Neutrophil (primary cell): ENCODE data around the gene L3MBTL4.
"Not testable (repeated sequence)": the region's sequence is repeated elsewhere in the genome, so short reads cannot be mapped to it uniquely, and the experiment has no call there.

Source experiments
- H3K27ac ChIP-seq: fragments of 200-600 bp; sonication (generic); 2 replicates; pipeline ENCODE4 v1.5.1; 2016; ENCODE audit warnings: mild to moderate bottlenecking, moderate library complexity
- H3K27me3 ChIP-seq: fragments of 200-600 bp; sonication (generic); 2 replicates; pipeline ENCODE4 v1.6.0; 2016; ENCODE audit warnings: mild to moderate bottlenecking
- H3K36me3 ChIP-seq: fragments of 200-600 bp; sonication (generic); 2 replicates; pipeline ENCODE4 v1.5.1; 2017
- H3K4me1 ChIP-seq, 2 experiments: fragments of 200-600 bp in 1 of 2; sonication (generic) in 1 of 2; 1 replicate in 1 of 2; 2 replicates in 1 of 2; pipeline versions ENCODE4 v1.5.1 to v1.6.1; 2013 to 2016; ENCODE audit warnings: low read depth in 1 of 2, low read length in 1 of 2, mild to moderate bottlenecking in 1 of 2, moderate library complexity in 1 of 2; ENCODE audit not compliant: control insufficient read depth in 1 of 2, insufficient read depth in 1 of 2
- H3K4me3 ChIP-seq, 2 experiments: fragments of 200-600 bp in 1 of 2; sonication (generic) in 1 of 2; 1 replicate in 1 of 2; 2 replicates in 1 of 2; pipeline ENCODE4 v1.5.1; 2013 to 2016; ENCODE audit warnings: low read depth in 1 of 2, low read length in 1 of 2, mild to moderate bottlenecking in 1 of 2, moderate library complexity in 1 of 2
- H3K9me3 ChIP-seq: fragments of 200-600 bp; sonication (generic); 2 replicates; pipeline ENCODE4 v1.5.1; 2016
- TF ChIP-seq, protein P1 (sequence below): fragments of 200-600 bp; sonication (generic); IDR thresholded peaks from 2 replicates; pipeline ENCODE4 v1.5.1; 2016; ENCODE audit warnings: antibody characterized with exemption

The L3MBTL4 gene

GRCh38 chr18:6284300-6284699, 130.4 kb downstream of the L3MBTL4 start:
- no peak overlapping the region for H3K4me3 ChIP-seq

DNA sequence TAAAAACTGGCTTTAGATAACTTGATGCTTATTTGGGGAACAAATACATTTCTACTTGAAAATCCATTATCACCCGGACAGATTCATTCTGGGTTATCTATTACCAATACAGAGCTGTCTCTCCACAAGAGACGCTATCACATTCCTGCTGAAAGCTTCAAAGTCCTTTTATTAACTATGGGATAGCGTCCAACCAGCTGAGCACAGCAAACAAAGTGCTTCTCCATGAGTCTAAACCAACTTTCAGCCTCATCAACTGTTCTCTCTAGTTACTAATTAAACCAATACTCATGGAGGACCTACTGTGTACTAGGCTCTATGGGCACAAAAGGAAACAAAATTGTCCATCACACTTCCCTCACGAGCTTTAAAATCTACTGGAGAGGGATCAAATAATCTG, 132.8 kb downstream of the L3MBTL4 start:
- TF ChIP-seq, protein P1, sequence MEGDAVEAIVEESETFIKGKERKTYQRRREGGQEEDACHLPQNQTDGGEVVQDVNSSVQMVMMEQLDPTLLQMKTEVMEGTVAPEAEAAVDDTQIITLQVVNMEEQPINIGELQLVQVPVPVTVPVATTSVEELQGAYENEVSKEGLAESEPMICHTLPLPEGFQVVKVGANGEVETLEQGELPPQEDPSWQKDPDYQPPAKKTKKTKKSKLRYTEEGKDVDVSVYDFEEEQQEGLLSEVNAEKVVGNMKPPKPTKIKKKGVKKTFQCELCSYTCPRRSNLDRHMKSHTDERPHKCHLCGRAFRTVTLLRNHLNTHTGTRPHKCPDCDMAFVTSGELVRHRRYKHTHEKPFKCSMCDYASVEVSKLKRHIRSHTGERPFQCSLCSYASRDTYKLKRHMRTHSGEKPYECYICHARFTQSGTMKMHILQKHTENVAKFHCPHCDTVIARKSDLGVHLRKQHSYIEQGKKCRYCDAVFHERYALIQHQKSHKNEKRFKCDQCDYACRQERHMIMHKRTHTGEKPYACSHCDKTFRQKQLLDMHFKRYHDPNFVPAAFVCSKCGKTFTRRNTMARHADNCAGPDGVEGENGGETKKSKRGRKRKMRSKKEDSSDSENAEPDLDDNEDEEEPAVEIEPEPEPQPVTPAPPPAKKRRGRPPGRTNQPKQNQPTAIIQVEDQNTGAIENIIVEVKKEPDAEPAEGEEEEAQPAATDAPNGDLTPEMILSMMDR = no peak
- no peaks in the 10 kb centered on the region for H3K9me3 ChIP-seq
- H3K4me3 ChIP-seq = no peak overlapping the region
- H3K4me1 ChIP-seq = no peaks in the 10 kb centered on the region
- H3K27me3 ChIP-seq = no peaks in the 10 kb centered on the region
- H3K27ac ChIP-seq = no peak overlapping the region
- no peaks in the 10 kb centered on the region for H3K36me3 ChIP-seq

More at GRCh38 chr18:6284300-6284699, 130.4 kb downstream of the L3MBTL4 start:
- TF ChIP-seq, protein P1 = no peak
- no peaks in the 10 kb centered on the region for H3K27me3 ChIP-seq
- H3K36me3 ChIP-seq = no peaks in the 10 kb centered on the region
- H3K4me1 ChIP-seq = no peaks in the 10 kb centered on the region
- H3K9me3 ChIP-seq = no peaks in the 10 kb centered on the region
- H3K27ac ChIP-seq = no peak overlapping the region

- no peaks in the 10 kb centered on the region for H3K9me3 ChIP-seq
- no peaks in the 10 kb centered on the region for H3K4me1 ChIP-seq
- no peak overlapping the region for H3K27ac ChIP-seq
- no peak overlapping the region for H3K4me3 ChIP-seq
- TF ChIP-seq, protein P1 = no peak
- H3K36me3 ChIP-seq = no peaks in the 10 kb centered on the region
- no peaks in the 10 kb centered on the region for H3K27me3 ChIP-seq
Observed at GRCh38 chr18:6280211-6280743, 134.4 kb downstream of the L3MBTL4 start.

- Histone ChIP-seq H3K4me1 (no peaks in the 10 kb centered on the region), H3K27ac (no peak overlapping the region), H3K4me3 (no peak overlapping the region), H3K27me3 (no peaks in the 10 kb centered on the region), H3K9me3 (no peaks in the 10 kb centered on the region), H3K36me3 (no peaks in the 10 kb centered on the region)
- TF ChIP-seq, protein P1 = no peak
Observed at GRCh38 chr18:6279308-6279707, 135.4 kb downstream of the L3MBTL4 start.

GRCh38 chr18:6273423-6273822, 141.3 kb downstream of the L3MBTL4 start:
- H3K36me3 ChIP-seq = no peaks in the 10 kb centered on the region
- H3K4me3 ChIP-seq = no peak overlapping the region
- H3K27me3 ChIP-seq = no peaks in the 10 kb centered on the region
- H3K27ac ChIP-seq = no peak overlapping the region
- TF ChIP-seq, protein P1 = no peak
- H3K9me3 ChIP-seq = no peaks in the 10 kb centered on the region
- H3K4me1 ChIP-seq = no peaks in the 10 kb centered on the region

- H3K27ac ChIP-seq, H3K36me3 ChIP-seq, H3K27me3 ChIP-seq, H3K4me1 ChIP-seq, H3K4me3 ChIP-seq, H3K9me3 ChIP-seq: not testable (repeated sequence)
Observed at GRCh38 chr18:6272144-6272543, 142.6 kb downstream of the L3MBTL4 start.
